PC-3 (cell line): ENCODE results near the gene PKN2. TPM values are rescaled to one million over a fixed set of nuclear protein-coding genes. Genes with fewer than 3 reads are reported as not detected.

Experiments used
- ATAC-seq: fragments of 200-7000 bp; cut with Tn5 transposase; 2 replicates; pipeline ENCODE4 v1.9.1; 2020; ENCODE audit warnings: mild to moderate bottlenecking, moderate library complexity
- BruUV-seq: library from RNA; stranded (reverse); fragments of 400-500 nt; replicated peaks from 2 replicates; lab custom pipeline; 2021; lab: Mats Ljungman, UMichigan
- CTCF ChIA-PET: fragments of 300-600 bp; sonication (Branson Sonifier 250); formaldehyde crosslinking; loops from one replicate; lab custom pipeline; 2022; ENCODE audit warnings: antibody characterized with exemption; lab: Charles Lee
- POLR2A ChIA-PET: fragments of 300-600 bp; sonication (Branson Sonifier 250); formaldehyde crosslinking; loops from one replicate; lab custom pipeline; 2022; ENCODE audit warnings: antibody characterized with exemption; ENCODE audit not compliant: unreplicated experiment; lab: Charles Lee
- DNase-seq: peaks from one replicate; pipeline ENCODE4 v3.0.0-alpha.2; 2015
- H2AFZ ChIP-seq: fragments of 300-600 bp; sonication (generic); 2 replicates; pipeline ENCODE4 v1.6.0; 2016; ENCODE audit warnings: antibody characterized with exemption, low read length
- H3F3A ChIP-seq: fragments of 300-600 bp; sonication (generic); one replicate; pipeline ENCODE4 v1.6.0; 2017; ENCODE audit warnings: antibody characterized with exemption, low read length, control low read depth, mild to moderate bottlenecking; ENCODE audit not compliant: unreplicated experiment
- H3K27ac ChIP-seq: fragments of 300-600 bp; sonication (generic); 2 replicates; pipeline ENCODE4 v1.5.1; 2016; ENCODE audit warnings: mild to moderate bottlenecking, low read length
- H3K27me3 ChIP-seq: fragments of 300-600 bp; sonication (generic); 2 replicates; pipeline ENCODE4 v1.6.1; 2016; ENCODE audit warnings: low read length, mixed read lengths
- H3K36me3 ChIP-seq: fragments of 300-600 bp; sonication (generic); 2 replicates; pipeline ENCODE4 v1.6.1; 2016; ENCODE audit warnings: low read depth, mixed run types, low read length, mixed read lengths
- H3K4me1 ChIP-seq: fragments of 300-600 bp; sonication (generic); 2 replicates; pipeline ENCODE4 v1.5.1; 2016; ENCODE audit warnings: low read length; ENCODE audit not compliant: insufficient read depth
- H3K4me2 ChIP-seq: fragments of 300-600 bp; sonication (generic); 2 replicates; pipeline ENCODE4 v1.6.0; 2016; ENCODE audit warnings: low read length
- H3K4me3 ChIP-seq: fragments of 300-600 bp; sonication (generic); 2 replicates; pipeline ENCODE4 v1.5.1; 2016; ENCODE audit warnings: mild to moderate bottlenecking, low read length, mixed read lengths
- H3K79me2 ChIP-seq: fragments of 300-600 bp; sonication (generic); 2 replicates; pipeline ENCODE4 v1.6.1; 2017; ENCODE audit warnings: low read length, mixed read lengths
- H3K9ac ChIP-seq: fragments of 300-600 bp; sonication (generic); 2 replicates; pipeline ENCODE4 v1.6.0; 2016; ENCODE audit warnings: mild to moderate bottlenecking, low read length
- H3K9me2 ChIP-seq: fragments of 300-600 bp; sonication (generic); replicated peaks from 2 replicates; pipeline ENCODE4 v1.6.1; 2016; ENCODE audit warnings: mixed run types, low read length, mixed read lengths
- H3K9me3 ChIP-seq: fragments of 300-600 bp; sonication (generic); 2 replicates; pipeline ENCODE4 v1.6.1; 2016; ENCODE audit warnings: low read length, mixed read lengths
- H4K20me1 ChIP-seq: fragments of 300-600 bp; sonication (generic); 2 replicates; pipeline ENCODE4 v1.6.1; 2016; ENCODE audit warnings: low read length, mixed read lengths
- CTCF ChIP-seq: fragments of 300-600 bp; sonication (generic); conservative IDR thresholded peaks from 2 replicates; pipeline ENCODE4 v1.5.1; 2017; ENCODE audit warnings: antibody characterized with exemption, low read depth, mild to moderate bottlenecking, low read length
- EZH2 ChIP-seq: fragments of 300-600 bp; sonication (generic); IDR thresholded peaks from one replicate; pipeline ENCODE4 v1.6.1; 2017; ENCODE audit warnings: antibody characterized with exemption, mild to moderate bottlenecking, low read length; ENCODE audit not compliant: unreplicated experiment
- EZH2phosphoT487 ChIP-seq: fragments of 300-600 bp; sonication (generic); IDR thresholded peaks from 2 replicates; pipeline ENCODE4 v1.6.1; 2018; ENCODE audit warnings: mild to moderate bottlenecking, antibody characterized with exemption, low read length, borderline replicate concordance
- intact Hi-C: fragments of 100-400 bp; cut with micrococcal nuclease; formaldehyde crosslinking; loops from 2 replicates; pipeline ENCODE4 v1.9.0; 2023
- total RNA-seq: library from RNA; depleted of rRNA; stranded (reverse); fragments of >200 nt; gene quantifications from 2 replicates; pipeline ENCODE4 v1.2.3, GENCODE V29; 2014

The PKN2 gene
- total RNA-seq, 1 experiment from 2014 or later, result 20.8 TPM

- Histone ChIP-seq H4K20me1 (0 out of 2 replicates have a peak, but pooled peaks cover 3% of the 10 kb centered on the region), H3F3A (no peaks in the 10 kb centered on the region), H3K79me2 (peaks cover 6% of the 10 kb centered on the region; the same call in 1 of the 2 replicates), H3K9me2 (no peaks in the 10 kb centered on the region), H3K9me3 (no peaks in the 10 kb centered on the region), H3K4me3 (no peak overlapping the region), H3K9ac (no peak overlapping the region), H2AFZ (no peak overlapping the region), H3K4me2 (no peak overlapping the region), H3K4me1 (peaks cover 5% of the 10 kb centered on the region; the same call in 1 of the 2 replicates), H3K36me3 (peaks cover 3% of the 10 kb centered on the region; the same call in 1 of the 2 replicates), H3K27me3 (no peaks in the 10 kb centered on the region), H3K27ac (no peak overlapping the region)
- BruUV-seq, result no TSS peak
- DNase-seq (no peak), ATAC-seq (no peak)
- POLR2A ChIA-PET, result no interaction called here
- intact Hi-C loops, result no loop called here
- CTCF ChIA-PET, result no interaction called here
- TF ChIP-seq CTCF (no peak), EZH2 (no peak), EZH2phosphoT487 (no peak)
Measured at GRCh38 chr1:88744142-88744541, 60.1 kb downstream of the PKN2 start.

- TF ChIP-seq CTCF, result no peak
- no peak for TF ChIP-seq EZH2phosphoT487
- no peak for TF ChIP-seq EZH2
- Histone ChIP-seq H4K20me1 (no peaks in the 10 kb centered on the region), H2AFZ (no peak overlapping the region), H3K79me2 (no peaks in the 10 kb centered on the region), H3K27me3 (no peaks in the 10 kb centered on the region), H3K9me3 (no peaks in the 10 kb centered on the region), H3K36me3 (peaks cover 3% of the 10 kb centered on the region; the same call in 1 of the 2 replicates), H3K9me2 (no peaks in the 10 kb centered on the region), H3F3A (no peaks in the 10 kb centered on the region), H3K9ac (no peak overlapping the region), H3K4me2 (no peak overlapping the region), H3K4me3 (no peak overlapping the region), H3K27ac (no peak overlapping the region), H3K4me1 (no peaks in the 10 kb centered on the region)
- no TSS peak for BruUV-seq
- no peak for DNase-seq
- intact Hi-C loops, result no loop called here
- ATAC-seq, result no peak
- POLR2A ChIA-PET, result no interaction called here
- CTCF ChIA-PET, result no interaction called here
Measured at GRCh38 chr1:88746916-88747315, 62.8 kb downstream of the PKN2 start.

- no peaks in the 10 kb centered on the region for H3K9me2 ChIP-seq
- no peaks in the 10 kb centered on the region for H3K79me2 ChIP-seq
- intact Hi-C loops, result no loop called here
- no peaks in the 10 kb centered on the region for H3F3A ChIP-seq
- no peak overlapping the region for H3K4me2 ChIP-seq
- no peaks in the 10 kb centered on the region for H3K36me3 ChIP-seq
- CTCF ChIA-PET, result no interaction called here
- no peak overlapping the region for H3K27ac ChIP-seq
- H3K4me3 ChIP-seq, result no peak overlapping the region
- ATAC-seq, result no peak
- H3K27me3 ChIP-seq, result no peaks in the 10 kb centered on the region
- TF ChIP-seq EZH2, result no peak
- TF ChIP-seq EZH2phosphoT487, result no peak
- no peak for TF ChIP-seq CTCF
- H3K4me1 ChIP-seq, result no peaks in the 10 kb centered on the region
- no TSS peak for BruUV-seq
- H4K20me1 ChIP-seq, result no peaks in the 10 kb centered on the region
- DNase-seq, result no peak
- H3K9me3 ChIP-seq, result no peaks in the 10 kb centered on the region
- POLR2A ChIA-PET, result no interaction called here
- no peak overlapping the region for H2AFZ ChIP-seq
- no peak overlapping the region for H3K9ac ChIP-seq
Measured at GRCh38 chr1:88751714-88752113, 67.6 kb downstream of the PKN2 start.
